ENCODE results near the gene C2CD2. TPM values are rescaled to one million over a fixed set of nuclear protein-coding genes. Genes with fewer than 3 reads are reported as not detected.

The C2CD2 gene
- total and polyA plus RNA-seq, 2 of the 4 experiments (the other 2 are of a cell fraction): 15.6 to 25.3 TPM

- peaks cover 2% of the 10 kb centered on the region; the same call in 1 of the 2 replicates for H3K9me1 ChIP-seq (ENCODE audit: insufficient read depth, low read length)
- H2BK15ac ChIP-seq (ENCODE audit: low read depth, low read length): no peak overlapping the region
- H2BK120ac ChIP-seq (ENCODE audit: low read depth, low read length): no peak overlapping the region
- no TSS peak for BruUV-seq (replicated peaks)
- no peak overlapping the region for H4K5ac ChIP-seq (ENCODE audit: low read depth, low read length)
- H3K27ac ChIP-seq (ENCODE audit: insufficient read depth, low read length): no peak overlapping the region
- no peak overlapping the region for H2AK9ac ChIP-seq (replicated peaks; ENCODE audit: low read depth, low read length, poor library complexity)
- TF ChIP-seq CTCF (conservative IDR thresholded peaks at IDR 0.05; ENCODE audit: low read depth, low read length) (no peak), MXI1 (IDR thresholded peaks at IDR 0.05; ENCODE audit: borderline replicate concordance, low read depth, low read length) (no peak), NFE2L2 (IDR thresholded peaks at IDR 0.05; ENCODE audit: low read depth, low read length) (no peak), BHLHE40 (IDR thresholded peaks at IDR 0.05; ENCODE audit: low read depth, low read length) (no peak), USF2 (IDR thresholded peaks at IDR 0.05; ENCODE audit: low read depth, low read length) (no peak)
- H3K9me3 ChIP-seq (ENCODE audit: control insufficient read depth, insufficient read depth, low read length): no peaks in the 10 kb centered on the region
- no peak overlapping the region for H4K8ac ChIP-seq (ENCODE audit: low read depth in 2 of 2, low read length in 2 of 2)
- H3K27me3 ChIP-seq (ENCODE audit: control insufficient read depth, insufficient read depth, low read length): no peaks in the 10 kb centered on the region; the same call in 1 of the 2 replicates
- no peak overlapping the region for H3K23ac ChIP-seq (ENCODE audit: low read depth, low read length)
- H3K4ac ChIP-seq (ENCODE audit: low read depth, low read length): no peak overlapping the region
- no peaks in the 10 kb centered on the region for H3K79me1 ChIP-seq (ENCODE audit: low read depth in 1 of 2, low read length in 2 of 2)
- no peak overlapping the region for H3K9ac ChIP-seq (ENCODE audit: low read depth, low read length)
- intact Hi-C loops (cut with micrococcal nuclease): no loop called here
- H2AK5ac ChIP-seq (ENCODE audit: low read depth, low read length): no peak overlapping the region
- H3K56ac ChIP-seq (ENCODE audit: extremely low read depth, insufficient read depth, low read length): no peak overlapping the region
- in situ Hi-C loops (cut with MboI; ENCODE audit: low sequenced_read_pairs): no loop called here
- POLR2A ChIA-PET (ENCODE audit: unreplicated experiment): no interaction called here
- H3K18ac ChIP-seq (ENCODE audit: low read depth, low read length): no peak overlapping the region
- H4K91ac ChIP-seq (ENCODE audit: insufficient read depth, low read depth, low read length): no peak overlapping the region
- H3K4me3 ChIP-seq (ENCODE audit: insufficient read depth, low read depth, low read length): no peak overlapping the region
- no peak overlapping the region for H2BK20ac ChIP-seq (ENCODE audit: low read depth, low read length)
- ATAC-seq (ENCODE audit: low read depth): no peak
- H3K14ac ChIP-seq (replicated peaks; ENCODE audit: low read depth, low read length): no peak overlapping the region
- H3K4me2 ChIP-seq (ENCODE audit: low read depth, low read length): no peak overlapping the region
- CTCF ChIA-PET: no interaction called here
- WGBS, 2 experiments (ENCODE audit: extremely low coverage in 2 of 2, insufficient read length in 1 of 2): no CpG with 5 or more reads among the region's 6 CpGs
- no peak overlapping the region for H2AFZ ChIP-seq (replicated peaks; ENCODE audit: low read length, poor library complexity)
- dilution Hi-C loops (cut with HindIII; ENCODE audit: low sequenced_read_pairs, unreplicated experiment): no loop called here
- H4K20me1 ChIP-seq (ENCODE audit: insufficient read depth, low read length): no peaks in the 10 kb centered on the region
- no peak for DNase-seq
- no peaks in the 10 kb centered on the region for H3K36me3 ChIP-seq (ENCODE audit: control insufficient read depth, insufficient read depth, low read length)
- H3K4me1 ChIP-seq (ENCODE audit: control insufficient read depth, insufficient read depth, low read length): no peaks in the 10 kb centered on the region
- H2BK5ac ChIP-seq (ENCODE audit: low read depth, low read length, poor library complexity, severe bottlenecking): no peak overlapping the region
Observed at GRCh38 chr21:41971891-41972290, 18.1 kb upstream of the C2CD2 start.
